Activated CD4-positive, alpha-beta T cell treated with anti-CD3 and anti-CD28 coated beads, Interleukin-2, amount 50 U/mL, for 16 hours (primary cell): Measurements from ENCODE around the gene FAM153A.
"Not testable (repeated sequence)": the region's sequence is repeated elsewhere in the genome, so short reads cannot be mapped to it uniquely, and the experiment has no call there.

ENCODE experiments used
- DNase-seq: peaks from one replicate; pipeline ENCODE4 v3.0.0-alpha.2; 2020

Gene FAM153A

GRCh38 chr5:177723831-177724485, 58.7 kb downstream of the FAM153A start:
- DNase-seq: not testable (repeated sequence)

- DNase-seq: not testable (repeated sequence)
These were observed 59.9 kb downstream of the FAM153A start for GRCh38 chr5:177722829-177723228.

GRCh38 chr5:177719989-177720388, 62.7 kb downstream of the FAM153A start:
- DNase-seq: not testable (repeated sequence)

- DNase-seq: not testable (repeated sequence)
These were observed 67.3 kb downstream of the FAM153A start for GRCh38 chr5:177715423-177715822.

GRCh38 chr5:177696100-177696499, 86.6 kb downstream of the FAM153A start:
- DNase-seq: not testable (repeated sequence)

GRCh38 chr5:177695356-177695930, 87.3 kb downstream of the FAM153A start:
- DNase-seq: not testable (repeated sequence)

- DNase-seq: not testable (repeated sequence)
These were observed 88.2 kb downstream of the FAM153A start for GRCh38 chr5:177694518-177694835.

- DNase-seq: not testable (repeated sequence)
These were observed 88.8 kb downstream of the FAM153A start for GRCh38 chr5:177693671-177694517.

- not testable (repeated sequence) for DNase-seq
These were observed 89.7 kb downstream of the FAM153A start for GRCh38 chr5:177692969-177693368.

- DNase-seq: not testable (repeated sequence)
These were observed 90.2 kb downstream of the FAM153A start for GRCh38 chr5:177692507-177692906.

- not testable (repeated sequence) for DNase-seq
These were observed 93.6 kb downstream of the FAM153A start for GRCh38 chr5:177689011-177689610.

GRCh38 chr5:177688091-177688490, 94.6 kb downstream of the FAM153A start:
- not testable (repeated sequence) for DNase-seq

- not testable (repeated sequence) for DNase-seq
These were observed 100.8 kb downstream of the FAM153A start for GRCh38 chr5:177681920-177682319.
